Liver (tissue), 3 donors: ENCODE data around the gene KMT2E.

Experiments
- EGR1 ChIP-seq, 2 donors: IDR thresholded peaks; 2 replicates each; pipeline ENCODE4 v1.6.1; 2016 to 2018; ENCODE audit warnings: antibody characterized with exemption in 2 of 2, low read depth in 2 of 2
- FOXA1 ChIP-seq: IDR thresholded peaks from 2 replicates; pipeline ENCODE4 v1.6.1; 2016; ENCODE audit warnings: antibody characterized with exemption
- GABPA ChIP-seq, 2 donors: IDR thresholded peaks in 1 of 2; conservative IDR thresholded peaks in 1 of 2; 2 replicates each; pipeline ENCODE4 v1.6.1; 2016; ENCODE audit warnings: antibody characterized with exemption in 2 of 2, mild to moderate bottlenecking in 1 of 2, moderate library complexity in 1 of 2
- HNF4A ChIP-seq, 2 donors: conservative IDR thresholded peaks; 2 replicates each; pipeline ENCODE4 v1.6.1; 2016; ENCODE audit warnings: antibody characterized with exemption in 2 of 2, mild to moderate bottlenecking in 2 of 2
- HNF4G ChIP-seq: IDR thresholded peaks from 2 replicates; pipeline ENCODE4 v1.6.1; 2016; ENCODE audit warnings: antibody characterized with exemption
- JUND ChIP-seq, 2 donors: IDR thresholded peaks; 2 replicates each; pipeline ENCODE4 v1.6.1; 2016; ENCODE audit warnings: antibody characterized with exemption in 2 of 2
- RAD21 ChIP-seq, 2 donors: IDR thresholded peaks; 2 replicates each; pipeline ENCODE4 v1.6.1; 2016; ENCODE audit warnings: antibody characterized with exemption in 2 of 2, mild to moderate bottlenecking in 2 of 2
- RXRA ChIP-seq, 2 donors: IDR thresholded peaks; 2 replicates each; pipeline ENCODE4 v1.6.1; 2017 to 2018; ENCODE audit warnings: antibody characterized with exemption in 2 of 2, mild to moderate bottlenecking in 1 of 2
- TAF1 ChIP-seq: conservative IDR thresholded peaks from 2 replicates; pipeline ENCODE4 v1.6.1; 2016; ENCODE audit warnings: antibody characterized with exemption, mild to moderate bottlenecking
- TF ChIP-seq, protein P1 (sequence below): fragments of 150-350 bp; IDR thresholded peaks from 2 replicates; pipeline ENCODE4 v1.5.1; 2017; ENCODE audit warnings: improper control_type of control experiment, low read depth, low read length; ENCODE audit not compliant: missing input control
- TF ChIP-seq, protein P2 (sequence below): IDR thresholded peaks from 2 replicates; pipeline ENCODE4 v1.6.1; 2016; ENCODE audit warnings: antibody characterized with exemption, mild to moderate bottlenecking
- TF ChIP-seq, protein P3 (sequence below): IDR thresholded peaks from 2 replicates; pipeline ENCODE4 v1.6.1; 2016; ENCODE audit warnings: antibody characterized with exemption
- donor health status: healthy.
- donor health status: healthy.

DNA sequence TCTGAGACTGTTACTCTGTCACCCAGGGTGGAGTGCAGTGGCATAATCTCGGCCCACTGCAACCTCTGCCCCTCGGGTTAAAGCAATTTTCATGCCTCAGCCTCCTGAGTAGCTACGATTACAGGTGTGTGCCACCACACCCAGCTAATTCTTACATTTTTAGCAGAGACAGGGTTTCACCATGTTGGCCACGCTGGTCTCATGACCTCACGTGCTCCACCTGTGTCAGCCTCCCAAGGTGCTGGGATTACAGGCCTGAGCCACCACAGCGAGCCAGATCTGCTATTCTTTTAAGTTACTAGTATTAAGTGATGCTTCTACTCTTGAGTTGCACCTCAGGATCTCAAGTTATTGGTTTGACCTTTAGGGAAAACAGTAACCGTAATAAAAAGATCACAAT is 23.0 kb upstream of the KMT2E start:
- TF ChIP-seq, protein P1, sequence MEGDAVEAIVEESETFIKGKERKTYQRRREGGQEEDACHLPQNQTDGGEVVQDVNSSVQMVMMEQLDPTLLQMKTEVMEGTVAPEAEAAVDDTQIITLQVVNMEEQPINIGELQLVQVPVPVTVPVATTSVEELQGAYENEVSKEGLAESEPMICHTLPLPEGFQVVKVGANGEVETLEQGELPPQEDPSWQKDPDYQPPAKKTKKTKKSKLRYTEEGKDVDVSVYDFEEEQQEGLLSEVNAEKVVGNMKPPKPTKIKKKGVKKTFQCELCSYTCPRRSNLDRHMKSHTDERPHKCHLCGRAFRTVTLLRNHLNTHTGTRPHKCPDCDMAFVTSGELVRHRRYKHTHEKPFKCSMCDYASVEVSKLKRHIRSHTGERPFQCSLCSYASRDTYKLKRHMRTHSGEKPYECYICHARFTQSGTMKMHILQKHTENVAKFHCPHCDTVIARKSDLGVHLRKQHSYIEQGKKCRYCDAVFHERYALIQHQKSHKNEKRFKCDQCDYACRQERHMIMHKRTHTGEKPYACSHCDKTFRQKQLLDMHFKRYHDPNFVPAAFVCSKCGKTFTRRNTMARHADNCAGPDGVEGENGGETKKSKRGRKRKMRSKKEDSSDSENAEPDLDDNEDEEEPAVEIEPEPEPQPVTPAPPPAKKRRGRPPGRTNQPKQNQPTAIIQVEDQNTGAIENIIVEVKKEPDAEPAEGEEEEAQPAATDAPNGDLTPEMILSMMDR = no peak
- TF ChIP-seq EGR1 (IDR thresholded peaks at IDR 0.05; ENCODE audit: low read depth in 2 of 2) (no peak), GABPA (IDR thresholded peaks at IDR 0.05 in 1 of 2, conservative IDR thresholded peaks at IDR 0.05 in 1 of 2) (no peak), TAF1 (no peak), HNF4A (conservative IDR thresholded peaks at IDR 0.05) (no peak), FOXA1 (no peak), RXRA (IDR thresholded peaks at IDR 0.05) (no peak), JUND (IDR thresholded peaks at IDR 0.05) (no peak), HNF4G (no peak), RAD21 (IDR thresholded peaks at IDR 0.05) (no peak)
- TF ChIP-seq, protein P2, sequence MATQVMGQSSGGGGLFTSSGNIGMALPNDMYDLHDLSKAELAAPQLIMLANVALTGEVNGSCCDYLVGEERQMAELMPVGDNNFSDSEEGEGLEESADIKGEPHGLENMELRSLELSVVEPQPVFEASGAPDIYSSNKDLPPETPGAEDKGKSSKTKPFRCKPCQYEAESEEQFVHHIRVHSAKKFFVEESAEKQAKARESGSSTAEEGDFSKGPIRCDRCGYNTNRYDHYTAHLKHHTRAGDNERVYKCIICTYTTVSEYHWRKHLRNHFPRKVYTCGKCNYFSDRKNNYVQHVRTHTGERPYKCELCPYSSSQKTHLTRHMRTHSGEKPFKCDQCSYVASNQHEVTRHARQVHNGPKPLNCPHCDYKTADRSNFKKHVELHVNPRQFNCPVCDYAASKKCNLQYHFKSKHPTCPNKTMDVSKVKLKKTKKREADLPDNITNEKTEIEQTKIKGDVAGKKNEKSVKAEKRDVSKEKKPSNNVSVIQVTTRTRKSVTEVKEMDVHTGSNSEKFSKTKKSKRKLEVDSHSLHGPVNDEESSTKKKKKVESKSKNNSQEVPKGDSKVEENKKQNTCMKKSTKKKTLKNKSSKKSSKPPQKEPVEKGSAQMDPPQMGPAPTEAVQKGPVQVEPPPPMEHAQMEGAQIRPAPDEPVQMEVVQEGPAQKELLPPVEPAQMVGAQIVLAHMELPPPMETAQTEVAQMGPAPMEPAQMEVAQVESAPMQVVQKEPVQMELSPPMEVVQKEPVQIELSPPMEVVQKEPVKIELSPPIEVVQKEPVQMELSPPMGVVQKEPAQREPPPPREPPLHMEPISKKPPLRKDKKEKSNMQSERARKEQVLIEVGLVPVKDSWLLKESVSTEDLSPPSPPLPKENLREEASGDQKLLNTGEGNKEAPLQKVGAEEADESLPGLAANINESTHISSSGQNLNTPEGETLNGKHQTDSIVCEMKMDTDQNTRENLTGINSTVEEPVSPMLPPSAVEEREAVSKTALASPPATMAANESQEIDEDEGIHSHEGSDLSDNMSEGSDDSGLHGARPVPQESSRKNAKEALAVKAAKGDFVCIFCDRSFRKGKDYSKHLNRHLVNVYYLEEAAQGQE = no peak
- TF ChIP-seq, protein P3, sequence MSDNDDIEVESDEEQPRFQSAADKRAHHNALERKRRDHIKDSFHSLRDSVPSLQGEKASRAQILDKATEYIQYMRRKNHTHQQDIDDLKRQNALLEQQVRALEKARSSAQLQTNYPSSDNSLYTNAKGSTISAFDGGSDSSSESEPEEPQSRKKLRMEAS = no peak
